Measurements from ENCODE around the gene ATP2A1.
"Not testable (repeated sequence)": the region's sequence is repeated elsewhere in the genome, so short reads cannot be mapped to it uniquely, and the experiment has no call there.

The ATP2A1 gene

DNA sequence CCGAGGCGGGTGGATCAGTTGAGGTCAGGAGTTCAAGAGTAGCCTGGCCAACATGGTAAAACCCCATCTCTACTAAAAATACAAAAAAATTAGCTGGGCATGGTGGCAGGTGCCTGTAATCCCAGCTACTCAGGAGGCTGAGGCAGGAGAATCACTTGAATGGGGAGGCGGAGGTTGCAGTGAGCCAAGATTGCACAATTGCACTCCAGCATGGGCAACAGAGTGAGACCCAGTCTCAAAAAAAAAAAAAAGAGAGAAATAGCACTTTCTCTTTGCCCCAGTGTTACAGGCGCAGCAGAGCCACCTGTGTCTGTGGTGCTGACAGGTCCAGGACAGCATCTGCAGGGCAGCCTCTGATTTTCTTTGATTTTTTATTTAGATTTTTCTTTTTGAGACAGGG is 3.3 kb downstream of the ATP2A1 start:
- not testable (repeated sequence) for DNase-seq (ENCODE audit: low read depth)

DNA sequence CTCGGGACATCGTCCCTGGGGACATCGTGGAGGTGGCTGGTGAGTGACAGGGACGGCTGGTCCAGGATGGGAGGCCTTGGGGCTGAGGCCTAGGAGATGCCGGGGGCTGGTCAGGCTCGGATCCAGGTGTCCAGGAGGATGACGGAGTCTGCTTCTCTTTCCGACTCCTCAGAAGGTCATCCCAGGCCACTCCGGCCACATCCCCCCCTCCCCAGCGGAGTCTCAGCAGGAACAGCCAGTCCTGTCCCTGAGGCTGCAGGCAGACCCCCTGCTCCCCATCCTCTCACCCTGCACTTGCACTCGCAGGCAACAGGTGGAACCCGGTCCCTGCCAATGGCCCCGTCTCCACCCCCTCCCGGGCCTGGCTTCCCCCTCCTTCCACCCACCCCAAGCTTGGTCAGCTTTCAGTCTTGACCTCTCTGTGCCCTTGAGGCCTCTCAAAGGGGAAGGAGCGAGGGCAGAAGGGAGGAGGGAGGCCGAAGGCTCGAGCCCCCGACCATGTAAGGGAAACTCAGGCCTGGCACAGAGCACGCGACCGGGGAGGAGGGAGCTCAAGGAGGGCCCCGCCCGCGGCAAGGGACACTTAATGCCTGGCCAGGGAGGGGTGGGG is 4.4 kb downstream of the ATP2A1 start:
- DNase-seq (ENCODE audit: low read depth) = no peak

DNA sequence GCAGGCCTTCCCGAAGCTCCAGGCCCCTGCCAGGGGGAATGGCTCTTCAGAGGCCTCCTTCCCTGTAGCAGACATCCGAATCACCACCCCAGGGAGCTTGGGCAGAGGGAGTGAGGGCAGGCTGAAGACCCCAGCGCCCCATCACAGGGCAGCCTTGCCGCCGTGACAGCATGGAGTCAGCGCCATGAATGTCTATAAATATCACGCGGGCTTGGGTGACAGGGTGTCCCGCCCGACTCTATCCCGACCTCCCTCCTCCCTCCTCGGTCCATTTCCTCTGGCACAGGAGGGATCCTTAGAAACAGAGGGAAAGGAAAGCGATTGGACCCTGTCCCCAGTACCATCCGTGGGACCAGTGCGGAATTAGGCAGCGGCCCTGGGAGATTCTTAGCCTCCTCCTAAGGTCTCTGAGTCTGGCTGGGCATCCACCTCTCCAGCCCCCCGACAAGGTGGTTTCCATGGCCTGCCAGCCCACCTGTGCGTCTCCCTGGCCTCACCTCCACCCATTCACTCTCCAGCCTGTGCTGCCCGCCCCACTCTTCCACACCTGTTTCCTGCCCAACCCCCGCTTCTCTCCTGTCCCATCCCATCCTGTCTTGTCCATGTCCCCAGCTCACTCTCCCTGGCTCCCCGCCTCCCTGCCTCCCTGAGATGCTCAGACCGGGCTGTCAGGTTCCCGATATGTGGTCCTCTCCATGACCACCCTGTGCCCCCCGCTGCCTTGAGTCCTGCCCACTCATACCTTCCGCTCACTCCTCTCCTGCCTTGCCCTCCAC is 5.1 kb downstream of the ATP2A1 start:
- DNase-seq (ENCODE audit: low read depth) = no peak

DNA sequence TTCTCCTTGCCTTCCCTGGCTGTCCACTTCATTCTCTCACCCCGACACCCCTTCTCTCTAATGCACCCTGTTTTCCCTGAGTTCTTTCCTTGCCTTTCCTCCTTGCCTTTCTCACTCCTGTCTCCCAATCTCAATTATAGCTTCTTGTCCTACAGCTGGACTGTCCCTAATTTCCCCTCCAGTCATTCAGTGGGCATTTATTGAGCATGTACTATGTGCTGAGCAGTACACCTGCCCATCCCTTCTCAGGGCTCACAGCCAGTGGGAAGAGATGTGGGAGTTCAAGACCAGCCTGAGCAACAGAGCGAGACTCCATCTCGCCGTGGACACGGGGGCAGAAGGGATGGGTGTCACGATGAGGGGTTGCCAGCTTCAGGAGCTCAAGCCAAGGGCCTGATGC is 5.8 kb downstream of the ATP2A1 start:
- no peak for DNase-seq (ENCODE audit: low read depth)

DNA sequence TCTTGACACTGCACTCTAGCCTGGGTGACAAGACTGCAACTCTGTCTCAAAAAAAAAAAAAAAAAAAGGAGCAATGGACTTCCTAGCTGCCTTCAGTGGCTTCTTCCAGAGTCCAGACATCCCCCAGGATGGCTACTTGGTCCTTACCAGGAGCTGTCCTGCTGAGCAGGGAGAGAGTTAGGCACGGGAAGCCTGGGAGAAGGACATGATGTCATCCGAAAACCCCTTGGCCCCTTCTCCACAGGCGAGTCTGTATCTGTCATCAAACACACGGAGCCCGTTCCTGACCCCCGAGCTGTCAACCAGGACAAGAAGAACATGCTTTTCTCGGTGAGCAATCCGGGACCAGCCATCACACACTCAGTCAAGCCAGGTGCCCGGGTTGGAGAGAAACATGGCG is 8.7 kb downstream of the ATP2A1 start:
- no peak for DNase-seq (ENCODE audit: low read depth)

DNA sequence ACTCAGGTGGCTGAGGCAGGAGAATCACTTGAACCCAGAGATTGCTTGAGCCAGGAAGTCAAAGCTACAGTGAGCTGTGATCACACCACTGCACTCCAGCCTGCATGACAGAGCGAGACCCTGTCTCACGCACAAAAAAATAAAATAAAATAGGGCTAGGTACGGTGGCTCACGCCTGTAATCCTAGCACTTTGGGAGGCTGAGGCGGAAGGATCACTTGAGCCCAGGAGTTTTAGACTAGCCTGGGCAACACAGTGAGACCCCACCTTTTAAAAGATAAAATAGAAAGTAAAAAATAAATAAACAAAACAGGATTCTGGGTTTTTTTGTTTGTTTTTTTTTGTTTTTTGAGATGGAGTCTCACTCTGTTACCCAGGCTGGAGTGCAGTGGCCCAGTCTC is 12.1 kb downstream of the ATP2A1 start:
- not testable (repeated sequence) for DNase-seq (ENCODE audit: low read depth)

DNA sequence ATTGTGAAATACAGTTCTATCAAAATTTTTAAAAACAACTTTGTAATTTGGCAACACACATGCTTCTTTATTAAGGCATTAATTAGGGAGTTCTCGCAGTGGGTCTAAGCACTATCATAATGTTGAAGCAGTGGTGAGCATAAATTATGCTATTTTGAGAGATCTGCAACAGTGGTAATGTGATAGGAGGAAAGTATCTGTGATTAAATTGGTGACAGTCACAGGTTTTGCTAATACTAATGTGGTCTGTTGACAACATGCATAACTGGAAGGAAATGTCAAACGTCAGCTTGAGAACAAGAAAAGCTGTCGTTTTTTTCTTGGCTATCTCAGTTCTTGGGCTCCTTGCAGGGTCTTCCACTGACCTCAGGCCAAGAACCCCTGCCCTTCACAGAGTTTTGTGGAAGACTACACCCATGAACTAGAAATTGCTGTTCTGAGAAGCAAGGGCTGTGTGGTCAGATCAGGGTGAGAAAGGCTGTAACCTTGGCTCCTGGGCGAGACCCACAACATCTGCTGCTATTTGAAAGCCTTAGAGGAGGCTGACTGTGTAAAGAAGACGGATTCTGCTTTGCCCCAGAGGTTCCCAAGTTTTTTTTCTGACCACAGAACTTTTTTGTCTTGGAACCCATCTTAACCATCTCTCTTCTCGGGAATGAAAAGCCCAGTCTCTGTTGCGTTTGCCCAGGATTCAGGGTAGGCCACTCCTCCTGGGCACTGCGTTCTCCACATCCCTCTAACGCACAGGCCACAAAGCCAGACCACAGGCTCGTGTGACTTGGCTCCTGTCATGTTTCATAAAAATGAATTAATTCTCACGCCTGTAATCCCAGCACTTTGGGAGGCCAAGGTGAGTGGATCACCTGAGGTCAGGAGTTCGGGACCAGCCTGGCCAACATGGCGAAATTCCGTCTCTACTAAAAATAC is 13.9 kb downstream of the ATP2A1 start:
- DNase-seq (ENCODE audit: low read depth) = no peak

DNA sequence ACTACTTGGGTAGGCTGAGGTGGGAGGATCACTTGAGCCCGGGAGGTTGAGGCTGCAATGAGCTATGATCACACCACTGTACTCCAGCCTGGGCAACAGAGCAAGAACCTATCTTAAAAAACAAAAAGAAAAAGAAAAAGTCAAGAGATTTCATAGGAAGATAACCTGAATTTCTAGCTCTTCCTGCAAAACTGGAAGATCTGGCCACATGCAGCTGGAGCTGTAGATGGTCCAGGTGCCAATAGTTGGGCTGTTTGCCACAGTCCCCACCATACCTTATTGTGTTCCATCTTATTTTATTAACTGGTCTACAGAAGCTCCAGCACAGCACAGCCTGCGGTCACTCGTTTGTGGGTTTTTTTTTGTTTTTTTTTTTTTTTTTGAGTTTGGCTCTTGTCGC is 15.0 kb downstream of the ATP2A1 start:
- no peak for DNase-seq (ENCODE audit: low read depth)

DNA sequence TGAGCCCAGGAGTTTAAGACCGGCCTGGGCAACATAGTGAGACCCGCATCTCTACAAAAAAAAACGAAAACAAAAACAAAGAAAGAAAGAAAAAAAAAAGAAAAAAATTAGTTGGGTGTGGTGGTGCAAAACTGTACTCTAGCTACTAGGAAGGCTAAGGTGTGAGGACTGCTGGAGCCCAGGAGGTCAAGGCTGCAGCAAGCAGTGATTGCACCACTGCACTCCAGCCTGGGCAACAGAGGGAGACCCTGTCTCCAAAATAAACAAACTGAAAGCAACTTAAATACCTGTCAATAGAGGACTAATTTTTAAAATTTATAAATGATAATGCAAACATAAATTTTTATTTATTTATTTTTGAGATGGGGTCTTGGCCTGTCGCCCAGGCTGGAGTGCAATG is 17.3 kb downstream of the ATP2A1 start:
- no peak for DNase-seq (ENCODE audit: low read depth)

DNA sequence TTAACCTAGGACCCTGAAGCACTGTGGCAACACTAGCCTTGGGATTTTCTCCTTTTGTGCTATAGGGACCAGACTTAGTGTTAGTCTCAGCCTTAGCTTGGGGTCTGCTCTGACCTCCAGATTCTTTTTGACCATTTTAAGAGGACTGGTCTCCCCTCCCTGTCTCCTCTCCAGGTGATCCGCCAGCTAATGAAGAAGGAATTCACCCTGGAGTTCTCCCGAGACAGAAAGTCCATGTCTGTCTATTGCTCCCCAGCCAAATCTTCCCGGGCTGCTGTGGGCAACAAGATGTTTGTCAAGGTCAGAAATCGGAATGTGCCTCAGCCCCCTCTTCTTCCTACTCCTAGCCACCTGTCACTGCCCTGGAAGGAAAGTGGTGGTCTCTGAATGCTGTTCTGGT is 19.5 kb downstream of the ATP2A1 start:
- DNase-seq (ENCODE audit: low read depth) = no peak

DNA sequence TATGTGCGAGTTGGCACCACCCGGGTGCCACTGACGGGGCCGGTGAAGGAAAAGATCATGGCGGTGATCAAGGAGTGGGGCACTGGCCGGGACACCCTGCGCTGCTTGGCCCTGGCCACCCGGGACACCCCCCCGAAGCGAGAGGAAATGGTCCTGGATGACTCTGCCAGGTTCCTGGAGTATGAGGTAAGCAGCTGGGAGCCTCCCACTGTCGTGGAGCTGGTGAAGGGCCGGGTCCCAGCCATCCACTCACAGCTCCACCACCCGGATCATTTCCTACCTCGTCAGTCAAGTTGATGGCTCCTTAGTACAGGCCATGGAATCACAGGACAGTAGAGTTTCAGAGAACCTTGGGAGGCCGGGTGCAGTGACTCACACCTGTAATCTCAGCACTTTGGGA is 20.0 kb downstream of the ATP2A1 start:
- DNase-seq (ENCODE audit: low read depth) = no peak

DNA sequence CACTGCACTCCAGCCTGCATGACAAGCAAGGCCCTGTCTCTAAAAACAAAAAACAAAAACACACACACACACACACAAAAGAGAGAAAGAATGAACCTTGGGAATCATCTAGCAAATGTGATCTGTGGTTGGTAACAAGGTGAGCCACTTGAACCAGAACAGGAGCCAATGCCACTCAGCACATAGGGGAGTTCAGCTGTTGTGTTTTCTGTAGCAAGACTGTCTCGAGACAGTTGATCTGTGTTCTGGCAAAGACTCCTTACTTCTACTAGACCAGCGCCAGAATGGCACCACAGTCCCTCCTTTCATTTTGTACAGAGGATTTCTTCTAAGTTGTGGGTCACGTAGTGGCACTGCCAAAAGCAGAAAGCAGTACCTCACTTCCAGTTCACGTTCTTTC is 20.7 kb downstream of the ATP2A1 start:
- DNase-seq (ENCODE audit: low read depth) = no peak

DNA sequence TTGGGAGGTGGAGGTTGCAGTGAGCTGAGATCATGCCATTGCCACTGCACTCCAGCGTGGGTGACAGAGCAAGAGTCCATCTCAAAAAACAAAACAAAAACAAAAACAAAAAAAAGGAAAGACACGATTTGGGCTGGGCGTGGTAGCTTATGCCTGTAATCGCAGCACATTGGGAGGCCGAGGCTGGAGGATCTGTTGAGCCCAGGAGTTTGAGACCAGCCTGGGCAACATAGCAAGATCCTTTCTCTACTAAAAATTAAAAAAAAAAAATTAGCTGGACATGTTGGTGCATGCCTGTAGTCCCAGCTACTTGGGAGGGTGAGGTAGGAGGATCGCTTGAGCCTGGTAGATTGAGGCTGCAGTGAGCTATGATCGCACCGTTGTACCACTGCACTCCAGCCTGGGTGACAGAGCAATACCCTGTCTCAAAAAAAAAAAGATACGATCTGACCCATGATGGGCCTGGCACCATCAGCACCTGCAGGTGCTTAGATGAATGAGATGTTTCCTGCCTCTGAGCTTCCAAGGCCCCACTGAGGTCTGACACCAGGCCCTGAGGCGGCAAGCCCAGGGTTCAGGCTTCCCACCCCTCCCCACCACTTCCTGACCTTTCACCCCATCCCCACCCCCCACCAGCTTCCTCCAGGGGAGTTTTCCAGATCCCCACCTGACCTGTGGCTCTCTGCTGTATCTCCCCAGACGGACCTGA is 21.7 kb downstream of the ATP2A1 start:
- DNase-seq (ENCODE audit: low read depth) = no peak

DNA sequence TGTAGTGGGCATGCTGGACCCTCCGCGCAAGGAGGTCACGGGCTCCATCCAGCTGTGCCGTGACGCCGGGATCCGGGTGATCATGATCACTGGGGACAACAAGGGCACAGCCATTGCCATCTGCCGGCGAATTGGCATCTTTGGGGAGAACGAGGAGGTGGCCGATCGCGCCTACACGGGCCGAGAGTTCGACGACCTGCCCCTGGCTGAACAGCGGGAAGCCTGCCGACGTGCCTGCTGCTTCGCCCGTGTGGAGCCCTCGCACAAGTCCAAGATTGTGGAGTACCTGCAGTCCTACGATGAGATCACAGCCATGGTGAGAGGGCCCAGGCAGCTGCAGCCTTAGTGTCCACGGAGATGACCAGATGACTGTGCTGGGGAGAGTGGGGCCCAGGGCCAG is 22.3 kb downstream of the ATP2A1 start:
- DNase-seq (ENCODE audit: low read depth) = no peak

DNA sequence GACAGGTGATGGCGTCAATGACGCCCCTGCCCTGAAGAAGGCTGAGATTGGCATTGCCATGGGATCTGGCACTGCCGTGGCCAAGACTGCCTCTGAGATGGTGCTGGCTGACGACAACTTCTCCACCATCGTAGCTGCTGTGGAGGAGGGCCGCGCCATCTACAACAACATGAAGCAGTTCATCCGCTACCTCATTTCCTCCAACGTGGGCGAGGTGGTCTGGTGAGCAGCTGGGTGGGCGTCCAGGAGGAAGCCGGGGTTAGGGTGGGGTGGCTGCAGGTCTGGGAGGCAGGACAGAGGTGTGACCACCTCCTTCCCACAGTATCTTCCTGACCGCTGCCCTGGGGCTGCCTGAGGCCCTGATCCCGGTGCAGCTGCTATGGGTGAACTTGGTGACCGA is 23.6 kb downstream of the ATP2A1 start:
- no peak for DNase-seq (ENCODE audit: low read depth)

DNA sequence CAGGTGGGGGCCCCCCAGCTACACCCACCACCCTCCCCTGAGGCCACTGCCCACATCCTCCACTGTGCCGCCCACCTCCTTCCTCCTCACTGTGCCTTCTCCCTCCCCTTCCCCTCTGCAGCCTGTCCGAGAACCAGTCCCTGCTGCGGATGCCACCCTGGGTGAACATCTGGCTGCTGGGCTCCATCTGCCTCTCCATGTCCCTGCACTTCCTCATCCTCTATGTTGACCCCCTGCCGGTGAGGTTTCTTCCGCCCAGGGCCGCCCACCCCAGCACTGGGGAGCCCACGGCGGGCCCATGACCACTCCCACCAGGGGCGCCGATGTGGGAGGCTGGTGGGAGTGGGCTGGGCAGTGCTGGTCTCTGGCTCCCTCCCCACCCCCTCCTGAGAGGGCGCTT is 24.6 kb downstream of the ATP2A1 start:
- no peak for DNase-seq (ENCODE audit: low read depth)

DNA sequence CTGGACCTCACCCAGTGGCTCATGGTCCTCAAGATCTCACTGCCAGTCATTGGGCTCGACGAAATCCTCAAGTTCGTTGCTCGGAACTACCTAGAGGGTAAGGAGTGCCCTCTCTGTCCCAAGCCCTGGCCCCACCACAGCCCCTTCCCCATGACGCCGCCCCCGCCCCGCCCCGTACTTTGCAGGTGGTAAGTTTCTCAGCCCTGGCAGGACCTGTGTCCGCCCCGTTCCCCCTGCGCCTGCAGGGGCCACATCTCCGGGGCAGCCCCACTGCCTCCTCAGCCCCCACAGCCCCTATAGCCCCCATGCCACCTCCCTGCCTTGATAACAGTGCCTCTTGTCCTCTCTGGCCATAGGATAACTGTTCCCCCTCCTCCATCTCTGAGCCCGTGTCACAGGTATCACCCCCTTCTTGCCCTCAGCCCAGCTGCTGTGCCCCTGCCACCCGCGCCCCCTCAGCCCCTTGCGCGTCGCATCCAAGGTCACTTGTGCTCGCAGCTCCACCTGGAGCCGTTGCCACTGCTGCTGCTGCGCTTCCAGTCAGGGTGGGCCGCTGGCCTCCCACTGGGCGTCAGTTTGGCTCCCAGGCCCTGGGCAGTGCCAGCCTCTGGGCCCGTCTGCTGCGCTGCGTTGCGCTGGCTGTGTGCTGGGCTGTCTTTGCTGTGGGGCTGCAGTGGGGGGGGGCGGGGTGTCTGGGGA is 25.2 kb downstream of the ATP2A1 start:
- DNase-seq (ENCODE audit: low read depth) = no peak

DNA sequence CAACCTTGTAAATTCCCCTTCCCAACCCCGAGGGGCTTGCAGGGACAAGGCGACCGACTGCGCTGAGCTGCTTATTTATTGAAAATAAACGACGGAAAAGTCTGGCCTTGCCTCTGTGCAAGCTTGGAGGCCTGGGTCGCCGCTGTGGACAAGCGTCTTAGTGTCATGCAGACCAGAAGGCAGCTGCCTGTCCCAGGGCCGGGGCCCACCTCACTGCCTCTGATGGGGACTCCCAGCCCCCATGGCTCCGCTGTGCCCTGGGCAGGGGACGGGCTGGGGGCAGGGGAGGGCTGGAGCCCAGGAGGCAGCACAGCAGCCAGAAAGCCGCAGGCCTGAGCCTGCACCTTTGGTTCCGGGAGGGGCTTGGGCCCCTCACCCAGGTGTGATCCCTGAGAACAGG is 26.1 kb downstream of the ATP2A1 start:
- DNase-seq (ENCODE audit: low read depth) = no peak

DNA sequence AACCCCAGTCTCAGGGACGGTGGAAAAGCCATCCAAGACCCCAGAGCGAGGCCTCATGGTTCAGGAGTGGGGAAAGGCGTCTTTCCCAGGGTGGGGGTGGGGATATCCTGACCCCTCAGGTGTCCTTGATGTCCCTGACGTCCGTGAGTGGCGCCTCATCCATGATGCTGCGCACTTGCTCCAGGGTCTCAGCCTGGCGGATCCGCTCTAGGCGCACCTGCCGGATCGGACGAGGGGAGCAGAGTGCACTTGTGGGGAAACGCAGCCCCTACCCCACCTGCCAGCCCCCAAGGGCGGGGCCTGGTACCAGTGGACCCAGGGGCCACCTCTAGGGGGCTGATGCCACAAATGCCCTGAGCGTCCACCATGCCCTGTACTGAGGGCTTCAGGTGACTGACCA is 26.5 kb downstream of the ATP2A1 start:
- DNase-seq (ENCODE audit: low read depth) = no peak

DNA sequence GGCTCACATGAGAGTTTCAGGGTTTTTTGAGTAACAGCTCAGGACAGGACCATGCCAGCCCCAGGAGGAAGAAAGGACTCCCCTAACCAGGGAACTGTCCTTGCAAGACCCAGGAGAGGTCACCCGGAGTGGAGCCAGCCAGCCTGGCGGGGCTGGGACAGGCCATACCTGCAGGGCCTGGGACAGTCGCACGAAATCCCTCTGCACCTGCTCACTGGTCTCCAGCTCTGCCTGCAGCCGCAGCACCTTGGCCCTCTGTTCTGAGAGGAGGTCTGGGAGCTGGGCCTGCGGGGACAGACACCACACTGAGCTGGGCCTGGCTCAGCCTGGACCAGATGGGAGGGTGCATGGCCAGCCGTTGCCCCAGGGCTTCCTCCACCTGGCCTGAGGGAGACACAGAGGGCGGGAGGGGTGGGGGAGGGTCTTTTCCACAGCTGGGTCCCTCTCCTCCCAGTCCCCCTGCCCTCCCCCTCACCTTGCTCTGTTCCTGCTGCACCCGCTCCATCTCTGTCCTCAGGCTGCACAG is 27.0 kb downstream of the ATP2A1 start:
- no peak for DNase-seq (ENCODE audit: low read depth)

DNA sequence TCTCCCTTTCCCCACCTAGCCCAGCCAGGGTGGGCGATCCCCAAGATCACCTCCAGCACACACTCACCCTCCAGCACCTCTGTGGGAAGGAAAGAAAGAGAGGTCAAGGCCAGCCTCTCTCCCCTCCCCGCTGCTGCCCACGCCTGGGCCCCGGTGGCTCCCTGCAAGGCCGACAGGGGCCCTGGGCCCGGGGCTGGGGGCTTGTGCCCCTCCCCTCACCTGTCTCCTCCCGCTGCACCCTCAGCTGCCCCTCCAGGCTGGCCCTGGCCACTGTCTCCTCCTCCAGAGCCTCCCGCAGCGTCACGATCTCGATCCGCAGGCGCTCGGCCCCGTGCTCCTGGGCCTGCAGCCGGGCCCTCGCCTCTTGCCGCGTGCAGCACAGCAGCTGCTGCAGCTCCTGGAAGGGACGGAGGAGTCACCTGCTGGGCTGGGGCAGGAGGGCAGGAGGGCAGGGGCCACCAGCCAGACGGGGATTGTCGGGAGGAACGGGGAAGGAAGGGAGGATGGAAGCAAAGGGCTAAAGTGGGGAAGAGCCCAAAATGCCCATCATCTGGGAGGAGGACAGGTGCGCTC is 27.6 kb downstream of the ATP2A1 start:
- no peak for DNase-seq (ENCODE audit: low read depth)

Measured in HS-5 (cell line).